Lung (tissue), 12 donors: ENCODE results near the gene RALGPS1. TPM values are rescaled to one million over a fixed set of nuclear protein-coding genes. Genes with fewer than 3 reads are reported as not detected.

Experiments used
- ATAC-seq: fragments of 200-7000 bp; cut with Tn5 transposase; one replicate; pipeline ENCODE4 v1.9.1; 2020; ENCODE audit warnings: moderate number of reproducible peaks; ENCODE audit not compliant: insufficient read depth, low FRiP score
- DNase-seq, 3 donors: peaks; one replicate each; pipeline ENCODE4 v3.0.0-alpha.2; 2013 to 2017
- H3K27ac ChIP-seq, 2 donors: one replicate each; pipeline ENCODE4 v1.5.1; 2013; ENCODE audit warnings: mild to moderate bottlenecking in 2 of 2, moderate library complexity in 2 of 2, control low read depth in 1 of 2, inconsistent platforms in 1 of 2, low read depth in 1 of 2, low read length in 1 of 2
- H3K27me3 ChIP-seq, 3 donors: one replicate each; pipeline ENCODE4 v1.5.1; 2013; ENCODE audit warnings: low read length in 2 of 3; ENCODE audit not compliant: control insufficient read depth in 3 of 3, insufficient read depth in 3 of 3
- H3K36me3 ChIP-seq, 4 donors: one replicate each; pipeline ENCODE4 v1.5.1; 2013; ENCODE audit warnings: low read length in 4 of 4, mild to moderate bottlenecking in 1 of 4, moderate library complexity in 1 of 4; ENCODE audit not compliant: control insufficient read depth in 4 of 4, insufficient read depth in 4 of 4
- H3K4me1 ChIP-seq, 5 donors: one replicate each; pipeline ENCODE4 v1.5.1; 2013; ENCODE audit warnings: low read length in 5 of 5, mild to moderate bottlenecking in 2 of 5, moderate library complexity in 1 of 5; ENCODE audit not compliant: control insufficient read depth in 5 of 5, insufficient read depth in 5 of 5
- H3K4me3 ChIP-seq: one replicate; pipeline ENCODE4 v1.5.1; 2013; ENCODE audit warnings: mild to moderate bottlenecking, control low read depth, moderate library complexity
- H3K9ac ChIP-seq, 2 donors: one replicate each; pipeline ENCODE4 v1.5.1; 2013; ENCODE audit warnings: low read length in 2 of 2, control low read depth in 1 of 2; ENCODE audit not compliant: insufficient read depth in 1 of 2
- H3K9me3 ChIP-seq, 4 donors: one replicate each; pipeline ENCODE4 v1.5.1; 2013; ENCODE audit warnings: low read length in 3 of 4, mild to moderate bottlenecking in 1 of 4, moderate library complexity in 1 of 4; ENCODE audit not compliant: control insufficient read depth in 4 of 4, insufficient read depth in 3 of 4
- CTCF ChIP-seq: IDR thresholded peaks from 2 replicates; pipeline ENCODE4 v1.5.1; 2012; ENCODE audit warnings: mild to moderate bottlenecking; ENCODE audit errors: control extremely low read depth, extremely low read depth
- WGBS, 2 donors: extraction: QIAGEN DNeasy Blood & Tissue Kit; methylation state at CpG; one replicate each; pipeline ENCODE4 v1.1.7; 2013; 5-methylcytosine and 5-hydroxymethylcytosine counted together
- polyA plus RNA-seq, 2 donors: library from polyadenylated mRNA; stranded (reverse); fragments of 200-250 nt; gene quantifications; one replicate each; pipeline ENCODE4 v1.2.1, GENCODE V29; 2013
- total RNA-seq, 2 donors: library from RNA; depleted of rRNA in 1 of 2; stranded (reverse); fragments of >200 nt in 1 of 2; gene quantifications; one replicate each; pipeline ENCODE4 v1.2.1, GENCODE V29; 2014 to 2021
- donor health status: control.
- donor health status: control.
- donor health status: Bipolar disorder and iron deficiency.
- donor health status: healthy.
- donor health status: DM: yes; HTN: yes; CAD: no.

The RALGPS1 gene
- total and polyA plus RNA-seq, 4 donors, result 3.5 to 30.3 (median 11.9) TPM

- Histone ChIP-seq H3K36me3 (peaks cover 0 to 3% (median 0%) of the 10 kb centered on the region in 4 donors), H3K9ac (no peak overlapping the region), H3K4me1 (peaks cover 0 to 10% (median 7%) of the 10 kb centered on the region in 5 donors), H3K27me3 (no peaks in the 10 kb centered on the region), H3K4me3 (no peak overlapping the region), H3K27ac (peak overlapping the region in 1 of 2 donors; percentile 41), H3K9me3 (no peaks in the 10 kb centered on the region)
- ATAC-seq (no peak), DNase-seq (no peak)
- TF ChIP-seq CTCF, result no peak
- WGBS, 2 donors, result 85 to 90% methylated on average over 9 of the region's 9 CpGs
Observed at GRCh38 chr9:127066060-127066850, 151.7 kb downstream of the RALGPS1 start.

- no peak overlapping the region for H3K27ac ChIP-seq
- 47% methylated on average over 2 of the region's 2 CpGs for WGBS, 2 donors
- no peak for DNase-seq
Observed at GRCh38 chr9:127066851-127067136, 152.2 kb downstream of the RALGPS1 start.

GRCh38 chr9:127067603-127068220, 153.1 kb downstream of the RALGPS1 start:
- WGBS, 2 donors, result 76 to 85% methylated on average over 5 of the region's 5 CpGs
- TF ChIP-seq CTCF, result no peak
- Histone ChIP-seq H3K9ac (no peak overlapping the region), H3K27ac (peak overlapping the region in 1 of 2 donors; percentile 32), H3K4me1 (peaks cover 0 to 10% (median 7%) of the 10 kb centered on the region in 5 donors), H3K9me3 (peaks cover 0 to 7% (median 0%) of the 10 kb centered on the region in 4 donors), H3K36me3 (peaks cover 0 to 5% (median 0%) of the 10 kb centered on the region in 4 donors), H3K27me3 (no peaks in the 10 kb centered on the region), H3K4me3 (no peak overlapping the region)
- no peak for DNase-seq
- peak; percentile 27 for ATAC-seq

More at GRCh38 chr9:127066851-127067136, 152.2 kb downstream of the RALGPS1 start:
- Histone ChIP-seq H3K9ac (no peak overlapping the region), H3K36me3 (peaks cover 0 to 4% (median 0%) of the 10 kb centered on the region in 4 donors), H3K27me3 (no peaks in the 10 kb centered on the region), H3K4me1 (peaks cover 0 to 10% (median 7%) of the 10 kb centered on the region in 5 donors), H3K4me3 (no peak overlapping the region), H3K9me3 (peaks cover 0 to 4% (median 0%) of the 10 kb centered on the region in 4 donors)
- ATAC-seq, result no peak
- TF ChIP-seq CTCF, result no peak
